HUES64 (cell line): Measurements from ENCODE around the gene TMEM269.

Source experiments
- H3K27ac ChIP-seq: 2 replicates; pipeline ENCODE4 v1.7.0; 2013; ENCODE audit warnings: low read depth, low read length, inconsistent platforms
- H3K27me3 ChIP-seq: 2 replicates; pipeline ENCODE4 v1.6.1; 2013; ENCODE audit warnings: mild to moderate bottlenecking, low read length; ENCODE audit not compliant: insufficient read depth
- H3K36me3 ChIP-seq: 2 replicates; pipeline ENCODE4 v1.6.1; 2013; ENCODE audit warnings: mild to moderate bottlenecking, low read length; ENCODE audit not compliant: insufficient read depth
- H3K4me1 ChIP-seq: 2 replicates; pipeline ENCODE4 v1.6.1; 2013; ENCODE audit warnings: mild to moderate bottlenecking, low read length, moderate library complexity; ENCODE audit not compliant: insufficient read depth
- H3K4me3 ChIP-seq: 2 replicates; pipeline ENCODE4 v1.5.1; 2013; ENCODE audit warnings: mild to moderate bottlenecking, low read length, moderate library complexity
- H3K9ac ChIP-seq: 2 replicates; pipeline ENCODE4 v1.6.1; 2013; ENCODE audit warnings: mild to moderate bottlenecking, low read depth, low read length
- H3K9me3 ChIP-seq: 2 replicates; pipeline ENCODE4 v1.6.1; 2013; ENCODE audit warnings: low read depth, low read length; ENCODE audit not compliant: insufficient read depth
- WGBS: fragments of 150-250, 120-280 bp; methylation state at CpG from one replicate; pipeline ENCODE4 v1.1.7; 2013; ENCODE audit warnings: missing lambda C conversion rate; 5-methylcytosine and 5-hydroxymethylcytosine counted together

TMEM269 gene

GRCh38 chr1:42779725-42780124 is 5.1 kb upstream of the TMEM269 start:
- Histone ChIP-seq H3K4me1 (no peaks in the 10 kb centered on the region), H3K9ac (no peak overlapping the region), H3K36me3 (peaks cover 74% of the 10 kb centered on the region), H3K27ac (no peak overlapping the region), H3K4me3 (no peak overlapping the region), H3K9me3 (no peaks in the 10 kb centered on the region), H3K27me3 (no peaks in the 10 kb centered on the region)
- WGBS: 92% methylated on average over 2 of the region's 2 CpGs

GRCh38 chr1:42780176-42780575 is 4.6 kb upstream of the TMEM269 start:
- no peaks in the 10 kb centered on the region for H3K9me3 ChIP-seq
- H3K27me3 ChIP-seq: no peaks in the 10 kb centered on the region
- 96% methylated on average over 1 of the region's 1 CpG for WGBS
- H3K9ac ChIP-seq: no peak overlapping the region
- no peak overlapping the region for H3K4me3 ChIP-seq
- no peak overlapping the region for H3K27ac ChIP-seq
- H3K36me3 ChIP-seq: peaks cover 69% of the 10 kb centered on the region
- no peaks in the 10 kb centered on the region for H3K4me1 ChIP-seq

- H3K4me3 ChIP-seq: no peak overlapping the region
- no peak overlapping the region for H3K27ac ChIP-seq
- peaks cover 43% of the 10 kb centered on the region for H3K36me3 ChIP-seq
- 100% methylated on average over 2 of the region's 2 CpGs for WGBS
- no peaks in the 10 kb centered on the region for H3K9me3 ChIP-seq
- no peaks in the 10 kb centered on the region for H3K27me3 ChIP-seq
- H3K4me1 ChIP-seq: peaks cover 4% of the 10 kb centered on the region; the same call in 1 of the 2 replicates
- H3K9ac ChIP-seq: no peak overlapping the region
Measured at GRCh38 chr1:42783092-42783491, 1.7 kb upstream of the TMEM269 start.

- no peak overlapping the region for H3K27ac ChIP-seq
- H3K9me3 ChIP-seq: no peaks in the 10 kb centered on the region
- H3K27me3 ChIP-seq: no peaks in the 10 kb centered on the region
- peaks cover 32% of the 10 kb centered on the region for H3K36me3 ChIP-seq
- H3K9ac ChIP-seq: no peak overlapping the region
- H3K4me1 ChIP-seq: peaks cover 4% of the 10 kb centered on the region; the same call in 1 of the 2 replicates
- no peak overlapping the region for H3K4me3 ChIP-seq
- 91% methylated on average over 18 of the region's 18 CpGs for WGBS
Measured at GRCh38 chr1:42784547-42784945, 245 bp upstream of the TMEM269 start.

GRCh38 chr1:42786097-42786496 is 1.3 kb downstream of the TMEM269 start:
- WGBS: 90% methylated on average over 5 of the region's 5 CpGs
- H3K9ac ChIP-seq: no peak overlapping the region
- no peak overlapping the region for H3K4me3 ChIP-seq
- H3K27me3 ChIP-seq: no peaks in the 10 kb centered on the region
- H3K9me3 ChIP-seq: no peaks in the 10 kb centered on the region
- H3K27ac ChIP-seq: no peak overlapping the region
- peaks cover 17% of the 10 kb centered on the region for H3K36me3 ChIP-seq
- peaks cover 4% of the 10 kb centered on the region; the same call in 1 of the 2 replicates for H3K4me1 ChIP-seq

- Histone ChIP-seq H3K36me3 (peaks cover 3% of the 10 kb centered on the region), H3K27me3 (no peaks in the 10 kb centered on the region), H3K9ac (no peak overlapping the region), H3K27ac (no peak overlapping the region), H3K4me1 (peaks cover 4% of the 10 kb centered on the region; the same call in 1 of the 2 replicates), H3K4me3 (no peak overlapping the region), H3K9me3 (no peaks in the 10 kb centered on the region)
- 94% methylated on average over 1 of the region's 1 CpG for WGBS
Measured at GRCh38 chr1:42788021-42788420, 3.2 kb downstream of the TMEM269 start.

- Histone ChIP-seq H3K27ac (no peak overlapping the region), H3K36me3 (no peaks in the 10 kb centered on the region), H3K9me3 (no peaks in the 10 kb centered on the region), H3K4me1 (no peaks in the 10 kb centered on the region), H3K27me3 (no peaks in the 10 kb centered on the region), H3K9ac (no peak overlapping the region), H3K4me3 (no peak overlapping the region)
- 94% methylated on average over 2 of the region's 2 CpGs for WGBS
Measured at GRCh38 chr1:42793824-42794223, 9.0 kb downstream of the TMEM269 start.

GRCh38 chr1:42797414-42797813 is 12.6 kb downstream of the TMEM269 start:
- Histone ChIP-seq H3K9me3 (no peaks in the 10 kb centered on the region), H3K36me3 (no peaks in the 10 kb centered on the region), H3K4me1 (no peaks in the 10 kb centered on the region), H3K9ac (no peak overlapping the region), H3K27me3 (no peaks in the 10 kb centered on the region), H3K27ac (no peak overlapping the region), H3K4me3 (no peak overlapping the region)
- 91% methylated on average over 2 of the region's 3 CpGs for WGBS

- WGBS: 86% methylated on average over 5 of the region's 5 CpGs
- H3K27me3 ChIP-seq: no peaks in the 10 kb centered on the region
Measured at GRCh38 chr1:42797979-42798378, 13.2 kb downstream of the TMEM269 start.

GRCh38 chr1:42801832-42802473 is 17.2 kb downstream of the TMEM269 start:
- H3K27ac ChIP-seq: no peak overlapping the region
- no peak overlapping the region for H3K9ac ChIP-seq
- H3K36me3 ChIP-seq: peaks cover 9% of the 10 kb centered on the region
- H3K4me3 ChIP-seq: no peak overlapping the region
- no peaks in the 10 kb centered on the region for H3K27me3 ChIP-seq
- peaks cover 5% of the 10 kb centered on the region; the same call in 1 of the 2 replicates for H3K9me3 ChIP-seq
- 92% methylated on average over 8 of the region's 8 CpGs for WGBS
- H3K4me1 ChIP-seq: no peaks in the 10 kb centered on the region

More at GRCh38 chr1:42797979-42798378, 13.2 kb downstream of the TMEM269 start:
- no peaks in the 10 kb centered on the region for H3K4me1 ChIP-seq
- no peaks in the 10 kb centered on the region for H3K9me3 ChIP-seq
- no peak overlapping the region for H3K27ac ChIP-seq
- no peak overlapping the region for H3K9ac ChIP-seq
- no peaks in the 10 kb centered on the region for H3K36me3 ChIP-seq
- H3K4me3 ChIP-seq: no peak overlapping the region

GRCh38 chr1:42806171-42806570 is 21.4 kb downstream of the TMEM269 start:
- H3K9ac ChIP-seq: no peak overlapping the region
- H3K27me3 ChIP-seq: no peaks in the 10 kb centered on the region
- H3K27ac ChIP-seq: no peak overlapping the region
- peaks cover 17% of the 10 kb centered on the region for H3K36me3 ChIP-seq
- peaks cover 5% of the 10 kb centered on the region; the same call in 1 of the 2 replicates for H3K9me3 ChIP-seq
- H3K4me3 ChIP-seq: no peak overlapping the region
- no peaks in the 10 kb centered on the region for H3K4me1 ChIP-seq

GRCh38 chr1:42806593-42806992 is 21.8 kb downstream of the TMEM269 start:
- no peaks in the 10 kb centered on the region for H3K27me3 ChIP-seq
- WGBS: 93% methylated on average over 5 of the region's 5 CpGs
- H3K27ac ChIP-seq: no peak overlapping the region
- no peaks in the 10 kb centered on the region for H3K4me1 ChIP-seq
- no peak overlapping the region for H3K4me3 ChIP-seq
- H3K9me3 ChIP-seq: peaks cover 5% of the 10 kb centered on the region; the same call in 1 of the 2 replicates
- H3K36me3 ChIP-seq: peaks cover 17% of the 10 kb centered on the region
- no peak overlapping the region for H3K9ac ChIP-seq
